BLaER1 (cell line): Measurements from ENCODE around the gene ANGPTL5.
A peak's percentile ranks its signal among the peaks of the same experiment; 100 is the strongest.
"Not testable (repeated sequence)": the region's sequence is repeated elsewhere in the genome, so short reads cannot be mapped to it uniquely, and the experiment has no call there.

Experiments used
- H3K27ac ChIP-seq: shearing (Covaris generic); formaldehyde crosslinking; 2 replicates; pipeline ENCODE4 v1.8.1; 2022
- H3K27me3 ChIP-seq: shearing (Covaris generic); formaldehyde crosslinking; 2 replicates; pipeline ENCODE4 v1.8.1; 2022
- H3K36me3 ChIP-seq: shearing (Covaris generic); formaldehyde crosslinking; 2 replicates; pipeline ENCODE4 v1.8.1; 2022
- H3K4me1 ChIP-seq: shearing (Covaris generic); formaldehyde crosslinking; 2 replicates; pipeline ENCODE4 v1.8.1; 2022
- H3K4me2 ChIP-seq: shearing (Covaris generic); formaldehyde crosslinking; 2 replicates; pipeline ENCODE4 v1.8.1; 2022
- H3K4me3 ChIP-seq: shearing (Covaris generic); formaldehyde crosslinking; 2 replicates; pipeline ENCODE4 v1.8.1; 2022
- H3K9ac ChIP-seq: shearing (Covaris generic); formaldehyde crosslinking; 2 replicates; pipeline ENCODE4 v1.8.1; 2022
- H3K9me3 ChIP-seq: shearing (Covaris generic); formaldehyde crosslinking; 2 replicates; pipeline ENCODE4 v1.8.1; 2022
- H4K20me1 ChIP-seq: shearing (Covaris generic); formaldehyde crosslinking; 2 replicates; pipeline ENCODE4 v1.8.1; 2022
- Cebpa-rat ChIP-seq: shearing (Covaris generic); IDR thresholded peaks from 2 replicates; pipeline ENCODE4 v1.8.1; 2022

ANGPTL5 gene

DNA sequence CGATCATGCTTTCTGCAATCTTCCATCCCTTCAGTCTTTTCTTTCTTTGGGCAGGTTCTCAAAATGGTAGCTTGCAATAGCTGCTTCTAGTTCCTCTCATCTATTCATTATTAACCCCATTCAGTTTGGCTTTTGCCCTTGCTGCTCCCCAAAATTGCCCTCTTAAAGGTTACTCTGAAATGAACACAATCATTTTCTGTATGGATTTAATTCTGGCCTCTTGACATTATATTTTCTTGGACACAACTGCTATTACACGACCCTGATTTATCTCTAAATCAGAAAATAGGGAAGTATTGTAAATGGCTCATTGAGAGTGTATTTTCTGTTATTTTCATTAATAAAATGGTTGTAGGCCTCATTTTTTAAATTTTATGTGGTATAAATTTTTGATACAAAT lies at the start of gene ANGPTL5:
TSS of gene ANGPTL5 (minus strand) at position 101 of the 400 bp plus-strand sequence. CDS start 8,613 bp downstream, outside the sequence.
- Histone ChIP-seq H3K27ac (0 out of 2 replicates have a peak within 1 kb of the TSS, but pooled peaks have one; percentile 31), H3K4me3 (peak within 1 kb of the TSS; percentile 68), H4K20me1 (no peaks in the 10 kb centered on the region)

DNA sequence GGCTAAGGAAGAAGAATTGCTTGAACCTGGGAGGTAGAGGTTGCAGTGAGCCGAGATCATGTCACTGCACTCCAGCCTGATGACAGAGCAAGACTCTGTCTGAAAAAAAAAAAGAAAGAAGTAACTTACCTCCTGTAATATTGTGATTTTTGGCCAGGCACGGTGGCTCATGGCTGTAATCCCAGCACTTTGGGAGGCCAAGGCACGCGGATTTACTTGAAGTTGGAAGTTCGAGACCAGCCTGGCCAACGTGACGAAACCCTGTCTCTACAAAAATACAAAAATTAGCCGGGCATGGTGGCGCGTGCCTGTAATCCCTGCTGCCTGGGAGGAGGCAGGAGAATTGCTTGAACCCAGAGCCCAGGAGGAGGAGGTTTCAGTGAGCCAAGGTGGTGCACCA lies 47.9 kb upstream of the ANGPTL5 start:
- H3K36me3 ChIP-seq, H3K27me3 ChIP-seq, H3K4me3 ChIP-seq, H4K20me1 ChIP-seq, H3K9ac ChIP-seq, H3K9me3 ChIP-seq, H3K4me1 ChIP-seq, H3K27ac ChIP-seq, H3K4me2 ChIP-seq: not testable (repeated sequence)

More for the DNA sequence above, at the start of gene ANGPTL5:
- peaks cover 14% of the 10 kb centered on the region for H3K4me1 ChIP-seq
- TF ChIP-seq Cebpa-rat: no peak
- peak within 1 kb of the TSS; percentile 59 for H3K4me2 ChIP-seq
- peaks cover 6% of the 10 kb centered on the region; the same call in 1 of the 2 replicates for H3K9me3 ChIP-seq
- H3K27me3 ChIP-seq: no peaks in the 10 kb centered on the region
- peak within 1 kb of the TSS; percentile 38; the same call in 1 of the 2 replicates for H3K9ac ChIP-seq
- no peaks in the 10 kb centered on the region for H3K36me3 ChIP-seq

- H3K27ac ChIP-seq: no peak overlapping the region
- no peak overlapping the region for H3K4me2 ChIP-seq
- H3K9me3 ChIP-seq: no peaks in the 10 kb centered on the region
- H4K20me1 ChIP-seq: no peaks in the 10 kb centered on the region
- no peak for TF ChIP-seq Cebpa-rat
- H3K9ac ChIP-seq: no peak overlapping the region
- H3K4me3 ChIP-seq: no peak overlapping the region
- H3K27me3 ChIP-seq: no peaks in the 10 kb centered on the region
- H3K4me1 ChIP-seq: no peaks in the 10 kb centered on the region
- no peaks in the 10 kb centered on the region for H3K36me3 ChIP-seq
Measured at GRCh38 chr11:101960231-101960630, 43.9 kb upstream of the ANGPTL5 start.

DNA sequence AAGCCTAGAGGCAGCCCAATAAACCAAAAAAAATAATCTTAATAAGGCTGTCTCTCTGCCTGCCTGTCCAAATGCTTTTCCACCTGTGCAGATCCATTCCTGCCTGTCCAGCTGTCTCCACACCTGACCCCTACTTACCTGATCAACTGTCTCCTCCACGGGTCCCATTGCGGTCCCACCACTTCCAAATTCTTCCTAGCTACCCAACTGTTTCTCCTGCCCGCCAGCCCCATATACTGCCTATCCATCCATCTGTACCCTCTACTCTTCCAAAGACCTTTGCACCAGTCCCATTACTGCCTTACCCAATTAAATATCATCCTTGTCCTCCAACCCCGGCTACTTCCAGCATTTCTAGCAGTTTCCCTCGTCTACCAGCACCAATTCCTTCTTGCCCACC lies 39.4 kb upstream of the ANGPTL5 start:
- no peak for TF ChIP-seq Cebpa-rat
- no peaks in the 10 kb centered on the region for H4K20me1 ChIP-seq
- H3K36me3 ChIP-seq: no peaks in the 10 kb centered on the region
- H3K9me3 ChIP-seq: no peaks in the 10 kb centered on the region
- no peaks in the 10 kb centered on the region for H3K4me1 ChIP-seq
- H3K27me3 ChIP-seq: no peaks in the 10 kb centered on the region
- H3K27ac ChIP-seq: no peak overlapping the region
- H3K4me2 ChIP-seq: no peak overlapping the region
- H3K4me3 ChIP-seq: no peak overlapping the region
- H3K9ac ChIP-seq: no peak overlapping the region

DNA sequence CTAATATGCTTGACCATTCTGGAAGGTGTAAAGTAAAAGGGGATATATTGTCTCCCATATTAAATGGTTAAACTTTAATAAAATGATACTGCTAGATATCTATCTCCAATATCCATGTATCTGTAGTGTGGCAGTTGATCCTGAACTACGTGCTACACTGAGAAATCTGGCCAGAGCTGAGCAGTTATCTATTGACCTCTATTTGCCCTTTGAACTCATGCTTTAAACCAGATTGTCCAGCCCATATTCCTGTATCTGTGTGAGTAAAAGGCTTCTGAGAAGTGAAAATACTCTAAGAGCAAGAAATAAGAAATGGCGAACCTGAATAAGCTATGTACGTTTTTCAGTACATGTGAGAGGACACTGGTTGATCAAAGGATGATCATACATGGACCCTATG lies 39.0 kb upstream of the ANGPTL5 start:
- H3K4me3 ChIP-seq: no peak overlapping the region
- no peak for TF ChIP-seq Cebpa-rat
- no peaks in the 10 kb centered on the region for H3K27me3 ChIP-seq
- H3K4me2 ChIP-seq: no peak overlapping the region
- H3K9ac ChIP-seq: no peak overlapping the region
- H4K20me1 ChIP-seq: no peaks in the 10 kb centered on the region
- no peaks in the 10 kb centered on the region for H3K4me1 ChIP-seq
- no peaks in the 10 kb centered on the region for H3K36me3 ChIP-seq
- H3K9me3 ChIP-seq: no peaks in the 10 kb centered on the region
- H3K27ac ChIP-seq: no peak overlapping the region

- Histone ChIP-seq H3K36me3 (no peaks in the 10 kb centered on the region), H3K9me3 (no peaks in the 10 kb centered on the region), H3K27me3 (no peaks in the 10 kb centered on the region), H3K9ac (no peak overlapping the region), H4K20me1 (no peaks in the 10 kb centered on the region), H3K4me3 (no peak overlapping the region), H3K4me1 (no peaks in the 10 kb centered on the region), H3K4me2 (no peak overlapping the region), H3K27ac (no peak overlapping the region)
- TF ChIP-seq Cebpa-rat: no peak
Measured at GRCh38 chr11:101949680-101950220, 33.4 kb upstream of the ANGPTL5 start.

- H3K36me3 ChIP-seq: no peaks in the 10 kb centered on the region
- TF ChIP-seq Cebpa-rat: no peak
- H3K4me1 ChIP-seq: no peaks in the 10 kb centered on the region
- H3K4me2 ChIP-seq: no peak overlapping the region
- H3K4me3 ChIP-seq: no peak overlapping the region
- H3K27me3 ChIP-seq: no peaks in the 10 kb centered on the region
- no peak overlapping the region for H3K27ac ChIP-seq
- H4K20me1 ChIP-seq: no peaks in the 10 kb centered on the region
- H3K9ac ChIP-seq: no peak overlapping the region
- no peaks in the 10 kb centered on the region for H3K9me3 ChIP-seq
Measured at GRCh38 chr11:101945448-101945847, 29.1 kb upstream of the ANGPTL5 start.

GRCh38 chr11:101944923-101945322 lies 28.6 kb upstream of the ANGPTL5 start:
- no peaks in the 10 kb centered on the region for H4K20me1 ChIP-seq
- no peak overlapping the region for H3K27ac ChIP-seq
- H3K9ac ChIP-seq: no peak overlapping the region
- H3K27me3 ChIP-seq: no peaks in the 10 kb centered on the region
- H3K4me1 ChIP-seq: no peaks in the 10 kb centered on the region
- no peaks in the 10 kb centered on the region for H3K36me3 ChIP-seq
- TF ChIP-seq Cebpa-rat: no peak
- H3K9me3 ChIP-seq: no peaks in the 10 kb centered on the region
- no peak overlapping the region for H3K4me3 ChIP-seq
- no peak overlapping the region for H3K4me2 ChIP-seq

GRCh38 chr11:101940901-101941520 lies 24.7 kb upstream of the ANGPTL5 start:
- Histone ChIP-seq H3K4me1 (no peaks in the 10 kb centered on the region), H3K27me3 (no peaks in the 10 kb centered on the region), H3K4me2 (no peak overlapping the region), H3K27ac (no peak overlapping the region), H4K20me1 (no peaks in the 10 kb centered on the region), H3K9me3 (no peaks in the 10 kb centered on the region), H3K9ac (no peak overlapping the region), H3K36me3 (no peaks in the 10 kb centered on the region), H3K4me3 (no peak overlapping the region)
- TF ChIP-seq Cebpa-rat: no peak

DNA sequence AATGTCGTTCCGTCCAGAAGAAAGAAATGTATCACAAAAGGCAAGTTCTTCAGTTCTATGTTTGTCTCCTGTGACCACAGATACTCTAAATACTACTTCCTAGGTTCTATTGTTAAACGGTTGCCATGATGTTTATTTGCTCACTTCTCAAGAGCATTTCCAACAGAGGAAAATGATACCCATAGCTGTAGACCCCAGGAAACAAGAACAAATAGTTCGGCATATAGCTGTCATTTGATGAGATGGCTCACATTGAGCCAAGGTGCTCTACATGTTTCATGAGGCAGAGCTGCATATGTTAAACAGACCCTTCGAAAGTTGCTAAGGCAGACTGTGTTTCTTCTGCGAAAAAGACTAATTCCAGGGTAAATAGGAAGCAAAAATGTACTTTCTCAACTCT lies 15.4 kb upstream of the ANGPTL5 start:
- H3K9me3 ChIP-seq: no peaks in the 10 kb centered on the region
- no peak overlapping the region for H3K4me2 ChIP-seq
- H3K4me1 ChIP-seq: no peaks in the 10 kb centered on the region
- no peak for TF ChIP-seq Cebpa-rat
- no peak overlapping the region for H3K27ac ChIP-seq
- no peaks in the 10 kb centered on the region for H3K36me3 ChIP-seq
- H3K4me3 ChIP-seq: no peak overlapping the region
- no peak overlapping the region for H3K9ac ChIP-seq
- H4K20me1 ChIP-seq: no peaks in the 10 kb centered on the region
- no peaks in the 10 kb centered on the region for H3K27me3 ChIP-seq
